Measurements from ENCODE around the gene SPAAR. TPM values are rescaled to one million over a fixed set of nuclear protein-coding genes. Genes with fewer than 3 reads are reported as not detected.

SPAAR gene
- total RNA-seq, 1 experiment from 2014 or later: 0.72 TPM

GRCh38 chr9:35944841-35945240, 35.6 kb downstream of the SPAAR start:
- peak overlapping the region; percentile 51 for H3K4me2 ChIP-seq
- no peaks in the 10 kb centered on the region for H3K79me2 ChIP-seq (ENCODE audit: low read depth)
- POLR2A ChIA-PET (ENCODE audit: unreplicated experiment): interaction anchor here (0.7 kb wide), 1 partner anchor 36 kb away, joined by 8 read pairs; no protein-coding TSS in a partner anchor
- CTCF ChIA-PET: interaction anchor here (0.6 to 1.5 kb wide), 4 partner anchors 10 to 41 kb away, joined by 4 to 18 read pairs (median 6); no protein-coding TSS in a partner anchor
- TF ChIP-seq, protein P1, sequence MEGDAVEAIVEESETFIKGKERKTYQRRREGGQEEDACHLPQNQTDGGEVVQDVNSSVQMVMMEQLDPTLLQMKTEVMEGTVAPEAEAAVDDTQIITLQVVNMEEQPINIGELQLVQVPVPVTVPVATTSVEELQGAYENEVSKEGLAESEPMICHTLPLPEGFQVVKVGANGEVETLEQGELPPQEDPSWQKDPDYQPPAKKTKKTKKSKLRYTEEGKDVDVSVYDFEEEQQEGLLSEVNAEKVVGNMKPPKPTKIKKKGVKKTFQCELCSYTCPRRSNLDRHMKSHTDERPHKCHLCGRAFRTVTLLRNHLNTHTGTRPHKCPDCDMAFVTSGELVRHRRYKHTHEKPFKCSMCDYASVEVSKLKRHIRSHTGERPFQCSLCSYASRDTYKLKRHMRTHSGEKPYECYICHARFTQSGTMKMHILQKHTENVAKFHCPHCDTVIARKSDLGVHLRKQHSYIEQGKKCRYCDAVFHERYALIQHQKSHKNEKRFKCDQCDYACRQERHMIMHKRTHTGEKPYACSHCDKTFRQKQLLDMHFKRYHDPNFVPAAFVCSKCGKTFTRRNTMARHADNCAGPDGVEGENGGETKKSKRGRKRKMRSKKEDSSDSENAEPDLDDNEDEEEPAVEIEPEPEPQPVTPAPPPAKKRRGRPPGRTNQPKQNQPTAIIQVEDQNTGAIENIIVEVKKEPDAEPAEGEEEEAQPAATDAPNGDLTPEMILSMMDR (conservative IDR thresholded peaks at IDR 0.05): no peak
- no peak for TF ChIP-seq EZH2 (IDR thresholded peaks at IDR 0.05; ENCODE audit: low read depth)
- no TSS peak for BruUV-seq (replicated peaks)
- peaks cover 35% of the 10 kb centered on the region for H3K4me1 ChIP-seq (replicated peaks; ENCODE audit: insufficient read depth)
- H3K27me3 ChIP-seq (ENCODE audit: insufficient read depth, low read depth): no peaks in the 10 kb centered on the region
- H3K36me3 ChIP-seq (ENCODE audit: low read depth): no peaks in the 10 kb centered on the region
- peak overlapping the region; percentile 16; the same call in 1 of the 2 replicates for H3K27ac ChIP-seq
- H3F3A ChIP-seq (ENCODE audit: insufficient read depth, low read depth): peaks cover 15% of the 10 kb centered on the region; the same call in 1 of the 2 replicates
- intact Hi-C loops (cut with micrococcal nuclease; ENCODE audit: unreplicated experiment): loop anchor here (5.0 kb wide), 1 partner anchor 612 kb away; no protein-coding TSS in a partner anchor
- H4K20me1 ChIP-seq (ENCODE audit: insufficient read depth): no peaks in the 10 kb centered on the region
- H2AFZ ChIP-seq: no peak overlapping the region
- DNase-seq: no peak
- H3K9me3 ChIP-seq (ENCODE audit: insufficient read depth, low read depth): no peaks in the 10 kb centered on the region
- H3K4me3 ChIP-seq: no peak overlapping the region
- no peaks in the 10 kb centered on the region for H3K9me2 ChIP-seq (ENCODE audit: insufficient read depth)

DNA sequence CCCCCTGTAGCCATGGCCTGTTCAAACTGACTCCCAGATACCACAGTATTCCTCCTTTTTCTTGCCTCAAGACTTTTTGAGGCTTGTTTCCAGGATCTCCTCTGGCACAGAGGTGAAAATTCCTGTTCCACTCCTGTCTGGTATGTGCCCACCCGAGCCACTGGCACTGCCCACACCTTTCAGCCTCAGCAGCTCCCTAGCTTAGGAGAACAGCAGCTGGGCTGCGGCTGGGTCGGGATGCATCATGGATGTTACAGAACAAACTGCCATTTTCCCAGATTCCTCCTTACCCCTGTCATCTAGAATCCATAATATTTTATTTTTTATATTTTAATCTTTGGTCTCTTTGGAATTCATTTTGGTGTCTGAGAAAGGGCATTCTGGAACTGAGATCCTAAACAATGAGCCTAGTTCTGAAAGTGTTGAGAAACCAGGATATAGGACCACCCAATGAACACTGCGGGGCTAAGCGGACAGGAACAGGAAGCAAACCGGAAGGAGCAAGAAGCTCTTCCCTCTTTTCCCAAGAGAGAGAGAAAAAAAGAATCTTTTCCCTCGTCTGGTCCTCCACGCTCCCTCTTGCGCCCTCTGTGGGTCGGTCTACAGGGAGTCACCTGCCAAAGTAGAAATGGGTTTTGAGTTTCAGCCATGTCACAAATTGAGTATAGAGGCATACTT, 36.2 kb downstream of the SPAAR start:
- no TSS peak for BruUV-seq (replicated peaks)
- Histone ChIP-seq H4K20me1 (ENCODE audit: insufficient read depth) (no peaks in the 10 kb centered on the region), H3F3A (ENCODE audit: insufficient read depth, low read depth) (peaks cover 15% of the 10 kb centered on the region; the same call in 1 of the 2 replicates), H3K79me2 (ENCODE audit: low read depth) (no peaks in the 10 kb centered on the region), H3K4me1 (replicated peaks; ENCODE audit: insufficient read depth) (peaks cover 39% of the 10 kb centered on the region), H3K27ac (no peak overlapping the region), H3K27me3 (ENCODE audit: insufficient read depth, low read depth) (no peaks in the 10 kb centered on the region), H3K9me2 (ENCODE audit: insufficient read depth) (no peaks in the 10 kb centered on the region), H3K9me3 (ENCODE audit: insufficient read depth, low read depth) (no peaks in the 10 kb centered on the region), H3K36me3 (ENCODE audit: low read depth) (no peaks in the 10 kb centered on the region), H3K4me2 (0 out of 2 replicates have a peak overlapping the region, but pooled peaks have one; percentile 51), H2AFZ (no peak overlapping the region), H3K4me3 (no peak overlapping the region)
- ChIA-PET CTCF (interaction anchor here (0.6 to 1.5 kb wide), 3 partner anchors 9 to 31 kb away, joined by 6 to 18 read pairs (median 6); no protein-coding TSS in a partner anchor), POLR2A (ENCODE audit: unreplicated experiment) (interaction anchor here (0.8 kb wide), 1 partner anchor 39 kb away, joined by 6 read pairs; no protein-coding TSS in a partner anchor)
- intact Hi-C loops (cut with micrococcal nuclease; ENCODE audit: unreplicated experiment): no loop called here
- TF ChIP-seq EZH2 (IDR thresholded peaks at IDR 0.05; ENCODE audit: low read depth): no peak
- TF ChIP-seq, protein P1 (conservative IDR thresholded peaks at IDR 0.05): peak; percentile 67
- peak in 1 of 2 experiments; percentile 52 for DNase-seq

- Histone ChIP-seq H3K27ac (peak overlapping the region; percentile 52), H3K36me3 (ENCODE audit: low read depth) (no peaks in the 10 kb centered on the region), H3K4me1 (replicated peaks; ENCODE audit: insufficient read depth) (peaks cover 51% of the 10 kb centered on the region), H3K4me3 (no peak overlapping the region), H3K9me3 (ENCODE audit: insufficient read depth, low read depth) (no peaks in the 10 kb centered on the region), H3K27me3 (ENCODE audit: insufficient read depth, low read depth) (no peaks in the 10 kb centered on the region), H3F3A (ENCODE audit: insufficient read depth, low read depth) (peaks cover 23% of the 10 kb centered on the region; the same call in 1 of the 2 replicates), H3K9me2 (ENCODE audit: insufficient read depth) (no peaks in the 10 kb centered on the region), H4K20me1 (ENCODE audit: insufficient read depth) (no peaks in the 10 kb centered on the region), H3K79me2 (ENCODE audit: low read depth) (no peaks in the 10 kb centered on the region), H3K4me2 (peak overlapping the region; percentile 46; the same call in 1 of the 2 replicates), H2AFZ (no peak overlapping the region)
- intact Hi-C loops (cut with micrococcal nuclease; ENCODE audit: unreplicated experiment): loop anchor here (2.0 kb wide), 1 partner anchor 42 kb away; the partner anchor contains the start of gene HRCT1
- TF ChIP-seq, protein P1 (conservative IDR thresholded peaks at IDR 0.05): no peak
- TF ChIP-seq EZH2 (IDR thresholded peaks at IDR 0.05; ENCODE audit: low read depth): no peak
- DNase-seq: no peak
- ChIA-PET POLR2A (ENCODE audit: unreplicated experiment) (interaction anchor here (0.6 to 0.7 kb wide), 2 partner anchors 345 to 500 kb away, joined by 4 to 5 read pairs; no protein-coding TSS in a partner anchor), CTCF (interaction anchor here (0.6 kb wide), 1 partner anchor 179 kb away, joined by 3 read pairs; no protein-coding TSS in a partner anchor)
- BruUV-seq (replicated peaks): no TSS peak
These were observed 39.2 kb downstream of the SPAAR start for GRCh38 chr9:35948451-35948850.
